Measurements from ENCODE around the gene RFX6. TPM values are rescaled to one million over a fixed set of nuclear protein-coding genes. Genes with fewer than 3 reads are reported as not detected.

The RFX6 gene
- total RNA-seq, 1 experiment from 2014 or later: not detected

DNA sequence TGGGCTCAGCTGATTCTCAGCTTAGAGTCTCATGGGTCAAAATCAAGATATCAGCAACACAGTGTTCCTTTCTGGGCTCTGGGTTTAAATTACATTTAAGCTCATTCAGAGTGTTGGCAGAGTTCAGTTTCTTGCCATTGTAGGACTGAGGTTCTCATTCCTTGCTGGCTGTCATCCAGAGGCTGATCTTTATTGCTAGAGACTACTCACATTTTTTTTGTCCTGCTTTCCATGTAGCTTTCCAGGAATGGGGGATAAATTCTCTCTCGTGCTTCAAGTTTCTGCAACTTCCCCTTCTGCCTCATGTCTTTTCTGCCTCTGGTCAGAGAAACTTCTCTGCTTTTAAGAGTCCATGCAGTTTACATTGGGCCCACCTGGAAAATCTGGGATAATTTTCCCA lies 86.9 kb downstream of the RFX6 start:
- Histone ChIP-seq H3K4me2 (ENCODE audit: low read length) (no peak overlapping the region), H3K4me1 (ENCODE audit: control insufficient read depth in 1 of 2, insufficient read depth in 2 of 2, low read length in 2 of 2) (no peaks in the 10 kb centered on the region), H2AFZ (ENCODE audit: low read depth, low read length, poor library complexity, severe bottlenecking) (no peak overlapping the region), H3K9me3 (ENCODE audit: control insufficient read depth in 1 of 2, insufficient read depth in 1 of 2, low read depth in 1 of 2, low read length in 2 of 2) (no peaks in the 10 kb centered on the region), H3K9me2 (ENCODE audit: insufficient read depth) (no peaks in the 10 kb centered on the region), H3K4me3 (replicated peaks in 1 of 2; ENCODE audit: low read depth in 1 of 2, low read length in 2 of 2) (no peak overlapping the region), H3K27me3 (ENCODE audit: insufficient read depth, low read length) (no peaks in the 10 kb centered on the region), H3K36me3 (ENCODE audit: control insufficient read depth in 1 of 2, insufficient read depth in 2 of 2, low read length in 2 of 2) (no peaks in the 10 kb centered on the region), H3K79me2 (ENCODE audit: insufficient read depth, low read length) (no peaks in the 10 kb centered on the region), H3K27ac (ENCODE audit: low read depth, low read length) (no peak overlapping the region), H4K20me1 (ENCODE audit: insufficient read depth) (no peaks in the 10 kb centered on the region), H3K9ac (ENCODE audit: low read length) (no peak overlapping the region)
- ATAC-seq (no peak), DNase-seq (ENCODE audit: low read depth, low spot score) (no peak)
- CTCF ChIA-PET: no interaction called here
- intact Hi-C loops (cut with micrococcal nuclease): no loop called here
- POLR2A ChIA-PET: no interaction called here
- RAD21 ChIA-PET (ENCODE audit: low non-redundant PET in 1 of 2, low total read pairs in 2 of 2, uncharacterized antibody in 2 of 2, unreplicated experiment in 2 of 2): no interaction called here
- TF ChIP-seq EZH2 (IDR thresholded peaks at IDR 0.05): no peak
- TF ChIP-seq SIN3A (IDR thresholded peaks at IDR 0.05; ENCODE audit: low read depth): no peak
- no peak for TF ChIP-seq EZH2phosphoT487 (IDR thresholded peaks at IDR 0.05; ENCODE audit: borderline replicate concordance)
- TF ChIP-seq MAX (IDR thresholded peaks at IDR 0.05): no peak
- TF ChIP-seq POLR2A (IDR thresholded peaks at IDR 0.05; ENCODE audit: borderline replicate concordance, extremely low read depth, insufficient read depth, insufficient read length): no peak
- TF ChIP-seq ZFX (IDR thresholded peaks at IDR 0.05): no peak
- no peak for TF ChIP-seq POLR2AphosphoS5 (IDR thresholded peaks at IDR 0.05; ENCODE audit: low read depth, low read length)
- no peak for TF ChIP-seq CBX3 (IDR thresholded peaks at IDR 0.05; ENCODE audit: low read depth)
- TF ChIP-seq, protein P1, sequence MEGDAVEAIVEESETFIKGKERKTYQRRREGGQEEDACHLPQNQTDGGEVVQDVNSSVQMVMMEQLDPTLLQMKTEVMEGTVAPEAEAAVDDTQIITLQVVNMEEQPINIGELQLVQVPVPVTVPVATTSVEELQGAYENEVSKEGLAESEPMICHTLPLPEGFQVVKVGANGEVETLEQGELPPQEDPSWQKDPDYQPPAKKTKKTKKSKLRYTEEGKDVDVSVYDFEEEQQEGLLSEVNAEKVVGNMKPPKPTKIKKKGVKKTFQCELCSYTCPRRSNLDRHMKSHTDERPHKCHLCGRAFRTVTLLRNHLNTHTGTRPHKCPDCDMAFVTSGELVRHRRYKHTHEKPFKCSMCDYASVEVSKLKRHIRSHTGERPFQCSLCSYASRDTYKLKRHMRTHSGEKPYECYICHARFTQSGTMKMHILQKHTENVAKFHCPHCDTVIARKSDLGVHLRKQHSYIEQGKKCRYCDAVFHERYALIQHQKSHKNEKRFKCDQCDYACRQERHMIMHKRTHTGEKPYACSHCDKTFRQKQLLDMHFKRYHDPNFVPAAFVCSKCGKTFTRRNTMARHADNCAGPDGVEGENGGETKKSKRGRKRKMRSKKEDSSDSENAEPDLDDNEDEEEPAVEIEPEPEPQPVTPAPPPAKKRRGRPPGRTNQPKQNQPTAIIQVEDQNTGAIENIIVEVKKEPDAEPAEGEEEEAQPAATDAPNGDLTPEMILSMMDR (IDR thresholded peaks at IDR 0.05 in 2 of 3, conservative IDR thresholded peaks at IDR 0.05 in 1 of 3; ENCODE audit: borderline replicate concordance in 1 of 3, insufficient read depth in 1 of 3, low read depth in 2 of 3, low read length in 2 of 3): no peak
- TF ChIP-seq REST (IDR thresholded peaks at IDR 0.05; ENCODE audit: low read depth): no peak
- no peak for TF ChIP-seq RAD21 (IDR thresholded peaks at IDR 0.05; ENCODE audit: low read depth)
- no peak for TF ChIP-seq FOSL1 (IDR thresholded peaks at IDR 0.05; ENCODE audit: low read depth)
- no peak for TF ChIP-seq JUND (IDR thresholded peaks at IDR 0.05)
- BruUV-seq (replicated peaks): no TSS peak

Data from HCT116 (cell line).